Measurements from ENCODE around the gene SFRP5.

Gene SFRP5

GRCh38 chr10:97771055-97771891, 526 bp downstream of the SFRP5 start:
- H3K4me3 ChIP-seq (ENCODE audit: low read depth, low read length): no peak overlapping the region
- TF ChIP-seq CTCF (IDR thresholded peaks at IDR 0.05; ENCODE audit: borderline replicate concordance, insufficient read depth, low read depth, low read length): no peak

GRCh38 chr10:97770255-97770654, 1.5 kb downstream of the SFRP5 start:
- H3K4me3 ChIP-seq (ENCODE audit: low read depth, low read length): no peak overlapping the region
- no peak for TF ChIP-seq CTCF (IDR thresholded peaks at IDR 0.05; ENCODE audit: borderline replicate concordance, insufficient read depth, low read depth, low read length)

GRCh38 chr10:97768322-97769315, 3.2 kb downstream of the SFRP5 start:
- TF ChIP-seq CTCF (IDR thresholded peaks at IDR 0.05; ENCODE audit: borderline replicate concordance, insufficient read depth, low read depth, low read length): no peak
- no peak overlapping the region for H3K4me3 ChIP-seq (ENCODE audit: low read depth, low read length)

- no peak overlapping the region for H3K4me3 ChIP-seq (ENCODE audit: low read depth, low read length)
- TF ChIP-seq CTCF (IDR thresholded peaks at IDR 0.05; ENCODE audit: borderline replicate concordance, insufficient read depth, low read depth, low read length): no peak
These were observed 4.5 kb downstream of the SFRP5 start for GRCh38 chr10:97766996-97767924.

GRCh38 chr10:97766106-97766810, 5.5 kb downstream of the SFRP5 start:
- H3K4me3 ChIP-seq (ENCODE audit: low read depth, low read length): no peak overlapping the region
- TF ChIP-seq CTCF (IDR thresholded peaks at IDR 0.05; ENCODE audit: borderline replicate concordance, insufficient read depth, low read depth, low read length): no peak

GRCh38 chr10:97765201-97765600, 6.6 kb downstream of the SFRP5 start:
- TF ChIP-seq CTCF (IDR thresholded peaks at IDR 0.05; ENCODE audit: borderline replicate concordance, insufficient read depth, low read depth, low read length): no peak
- H3K4me3 ChIP-seq (ENCODE audit: low read depth, low read length): no peak overlapping the region
